Measurements from ENCODE around the gene LPIN3.
"Not testable (repeated sequence)": the region's sequence is repeated elsewhere in the genome, so short reads cannot be mapped to it uniquely, and the experiment has no call there.

The LPIN3 gene

GRCh38 chr20:41340327-41341055 lies at the start of gene LPIN3:
Gene LPIN3 (plus strand): TSS chr20:41340821. CDS start chr20:41345804, 4,983 bp downstream.
- no peak for DNase-seq (ENCODE audit: low read depth in 1 of 2, low spot score in 1 of 2)

GRCh38 chr20:41293269-41294037 lies 47.2 kb upstream of the LPIN3 start:
- no peak for DNase-seq (ENCODE audit: low read depth in 1 of 2, low spot score in 1 of 2)

DNA sequence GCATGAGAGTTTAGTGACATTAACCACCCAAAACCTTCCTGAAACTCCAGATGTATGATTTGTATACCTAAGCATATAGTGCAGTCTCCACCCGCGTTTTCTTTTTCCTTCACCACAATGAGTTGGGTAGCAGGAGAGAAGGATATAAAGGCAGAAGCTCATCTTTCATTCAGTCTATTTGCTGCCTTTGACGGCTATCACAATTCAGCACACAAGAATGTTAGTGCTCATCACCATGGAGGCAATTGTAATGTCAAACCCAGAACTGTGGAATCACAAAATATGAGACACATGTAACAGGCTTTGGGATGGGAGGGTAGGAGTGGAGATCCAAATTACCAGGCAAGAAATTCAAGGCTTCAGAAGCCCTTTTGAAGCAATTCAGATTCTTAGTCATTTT lies 40.7 kb upstream of the LPIN3 start:
- DNase-seq (ENCODE audit: low read depth in 1 of 2, low spot score in 1 of 2), result no peak

DNA sequence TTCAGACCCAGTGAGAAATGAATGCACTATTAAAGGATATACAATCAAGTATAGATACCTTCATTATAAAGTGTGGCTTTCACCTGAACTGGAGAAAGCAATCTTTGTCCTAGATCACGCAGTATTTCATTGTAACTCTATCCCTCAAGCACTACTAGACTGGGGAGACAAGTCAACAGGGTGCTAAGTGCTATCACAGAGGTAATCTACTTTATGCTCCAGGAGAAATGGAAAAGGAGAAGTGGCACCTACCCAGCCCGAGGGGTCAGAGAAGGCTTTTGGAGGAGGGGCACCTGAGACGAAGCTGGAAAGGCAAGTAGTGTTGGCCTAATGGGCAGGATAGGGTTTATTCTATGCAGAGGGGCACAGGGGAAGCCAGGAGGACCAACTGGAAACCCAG lies 40.2 kb upstream of the LPIN3 start:
- DNase-seq (ENCODE audit: low read depth in 1 of 2, low spot score in 1 of 2), result no peak

DNA sequence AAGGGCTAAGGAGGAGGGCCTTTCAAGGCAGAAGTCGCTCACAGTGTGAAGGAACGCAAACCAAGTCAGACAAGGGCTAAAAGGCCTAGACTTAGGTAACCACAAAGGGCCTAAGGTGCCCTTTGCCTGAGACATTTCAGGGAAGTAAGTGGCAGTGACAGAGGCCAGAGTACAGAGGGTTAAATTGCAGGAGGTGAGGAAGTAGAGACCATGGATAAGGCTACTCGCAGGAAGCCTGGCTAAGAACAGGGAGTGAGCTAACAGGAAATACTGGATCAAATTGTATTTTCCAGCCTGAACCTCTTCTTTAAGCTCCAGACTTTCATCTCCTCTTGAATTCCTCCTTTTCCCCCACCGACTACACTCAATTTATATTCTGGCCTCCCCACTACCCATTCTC lies 39.7 kb upstream of the LPIN3 start:
- no peak for DNase-seq (ENCODE audit: low read depth in 1 of 2, low spot score in 1 of 2)

DNA sequence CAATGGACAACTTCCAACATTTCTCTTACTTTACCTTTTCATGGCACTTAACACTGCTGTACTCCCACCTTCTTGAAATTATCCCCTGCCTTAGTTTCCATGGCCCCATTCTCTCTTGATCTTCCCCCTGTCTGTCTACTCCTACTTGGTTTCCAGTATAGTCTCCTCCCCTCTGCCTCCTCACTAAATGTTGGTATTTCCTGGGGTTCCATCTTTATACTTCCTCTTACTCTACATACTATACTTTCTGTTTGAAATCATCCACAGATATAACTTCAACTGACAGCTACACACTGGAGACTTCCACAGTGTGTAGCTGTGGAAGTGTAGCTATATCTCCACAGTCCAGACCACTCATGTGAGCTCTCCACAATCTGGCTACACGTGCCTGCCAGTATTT lies 36.6 kb upstream of the LPIN3 start:
- no peak for DNase-seq (ENCODE audit: low read depth in 1 of 2, low spot score in 1 of 2)

DNA sequence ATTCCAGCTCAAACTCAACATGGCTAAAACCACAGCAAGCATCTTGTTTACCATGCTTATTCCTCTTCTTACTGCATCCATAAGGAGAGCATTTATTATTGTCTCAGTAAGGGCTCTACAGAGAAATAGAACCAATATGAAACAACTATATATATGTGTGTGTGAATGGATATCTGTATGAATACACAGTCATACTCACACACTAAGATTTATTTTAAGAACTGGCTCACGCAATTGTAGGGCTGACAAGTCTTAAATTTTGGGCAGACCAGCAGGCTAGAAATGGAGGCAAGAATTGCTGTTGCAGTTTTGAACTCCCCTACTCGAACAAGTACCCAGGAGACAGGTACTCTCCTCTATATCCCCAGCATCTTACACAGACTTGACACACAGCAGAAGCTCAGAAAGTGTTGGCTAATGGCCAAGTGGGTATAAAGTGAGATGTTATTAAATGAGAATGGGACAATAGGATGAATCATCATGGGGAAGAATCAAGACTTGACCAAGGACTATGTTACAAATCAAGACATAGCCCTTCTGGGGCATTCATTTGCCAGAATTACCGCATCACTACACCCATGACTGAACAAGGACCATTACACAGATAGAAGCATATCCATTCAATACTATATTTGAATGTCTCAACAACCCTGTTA lies 36.1 kb upstream of the LPIN3 start:
- no peak for DNase-seq (ENCODE audit: low read depth in 1 of 2, low spot score in 1 of 2)

- no peak for DNase-seq (ENCODE audit: low read depth in 1 of 2, low spot score in 1 of 2)
Measured at GRCh38 chr20:41306061-41306727, 34.4 kb upstream of the LPIN3 start.

DNA sequence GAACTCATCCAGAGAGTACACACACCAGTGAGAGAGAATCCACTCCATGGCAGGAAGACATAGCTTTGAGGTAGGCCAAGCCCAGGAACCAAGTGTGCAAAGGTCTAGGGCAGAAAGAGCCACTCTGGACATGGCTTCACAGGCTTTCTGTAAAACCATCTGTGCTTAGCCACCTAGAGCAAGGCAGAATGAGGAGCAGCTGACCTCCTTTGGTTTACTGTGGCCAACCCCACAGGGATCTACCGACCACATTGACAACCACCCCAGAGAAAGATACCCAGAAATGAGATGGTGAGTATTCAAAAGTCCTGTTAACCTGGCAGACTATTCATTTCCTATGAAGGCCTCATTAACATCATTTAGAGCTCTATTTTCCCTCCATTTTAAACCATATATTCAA lies 33.6 kb upstream of the LPIN3 start:
- no peak for DNase-seq (ENCODE audit: low read depth in 1 of 2, low spot score in 1 of 2)

- DNase-seq (ENCODE audit: low read depth in 1 of 2, low spot score in 1 of 2), result no peak
Measured at GRCh38 chr20:41308290-41308711, 32.3 kb upstream of the LPIN3 start.

DNA sequence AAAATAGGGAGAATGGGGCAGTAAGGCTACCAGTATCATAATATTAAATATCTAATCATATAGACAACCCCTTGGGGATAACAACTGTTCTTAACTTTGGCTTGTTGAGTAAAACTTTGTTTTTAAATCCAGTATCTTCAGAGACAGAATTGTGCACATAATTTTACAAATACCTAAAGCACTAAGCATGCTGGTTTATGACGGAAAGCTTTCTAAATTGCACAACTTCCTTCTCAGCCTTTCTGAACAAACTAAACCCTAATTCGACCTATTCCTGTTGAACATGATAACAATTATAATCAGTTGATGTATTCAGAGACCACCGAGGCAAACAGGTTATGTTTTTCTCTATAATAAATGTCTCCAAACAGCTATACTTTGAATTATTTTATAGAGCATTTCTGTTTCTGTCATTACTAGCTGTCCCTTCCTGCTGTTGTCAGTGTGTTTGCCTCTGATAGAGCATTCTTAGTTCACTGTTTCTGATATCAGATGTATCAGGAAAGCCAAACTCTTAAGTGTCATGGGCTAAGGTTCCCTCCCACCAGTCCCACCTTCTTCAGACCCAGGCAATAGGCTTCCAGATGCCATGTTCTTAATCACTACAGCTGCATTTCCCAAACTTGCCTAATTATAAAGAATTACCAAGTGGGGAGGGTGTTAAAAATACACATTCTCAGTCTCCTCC lies 31.8 kb upstream of the LPIN3 start:
- no peak for DNase-seq (ENCODE audit: low read depth in 1 of 2, low spot score in 1 of 2)

GRCh38 chr20:41309817-41310216 lies 30.8 kb upstream of the LPIN3 start:
- DNase-seq (ENCODE audit: low read depth in 1 of 2, low spot score in 1 of 2), result no peak

DNA sequence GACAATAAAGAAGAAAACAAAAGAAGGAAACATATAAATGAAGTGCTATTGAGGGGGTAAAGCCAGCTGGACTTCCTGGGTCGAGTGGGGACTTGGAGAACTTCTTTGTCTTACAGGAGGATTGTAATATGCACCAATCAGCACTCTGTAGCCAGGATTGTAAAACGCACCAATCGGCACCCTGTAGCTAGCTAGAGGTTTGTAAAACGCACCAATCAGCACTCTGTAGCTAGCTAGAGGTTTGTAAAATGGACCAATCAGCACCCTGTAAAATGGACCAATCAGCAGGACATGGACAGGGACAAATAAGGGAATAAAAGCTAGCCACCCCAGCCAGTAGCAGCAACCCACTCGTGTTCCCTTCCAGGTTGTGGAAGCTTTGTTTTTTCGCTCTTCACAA lies 28.6 kb upstream of the LPIN3 start:
- DNase-seq (ENCODE audit: low read depth in 1 of 2, low spot score in 1 of 2), result not testable (repeated sequence)

- no peak for DNase-seq (ENCODE audit: low read depth in 1 of 2, low spot score in 1 of 2)
Measured at GRCh38 chr20:41314386-41314785, 26.2 kb upstream of the LPIN3 start.

- no peak for DNase-seq (ENCODE audit: low read depth in 1 of 2, low spot score in 1 of 2)
Measured at GRCh38 chr20:41316051-41316450, 24.6 kb upstream of the LPIN3 start.

GRCh38 chr20:41316602-41317545 lies 23.7 kb upstream of the LPIN3 start:
- DNase-seq (ENCODE audit: low read depth in 1 of 2, low spot score in 1 of 2), result peak; percentile 59 to 62

DNA sequence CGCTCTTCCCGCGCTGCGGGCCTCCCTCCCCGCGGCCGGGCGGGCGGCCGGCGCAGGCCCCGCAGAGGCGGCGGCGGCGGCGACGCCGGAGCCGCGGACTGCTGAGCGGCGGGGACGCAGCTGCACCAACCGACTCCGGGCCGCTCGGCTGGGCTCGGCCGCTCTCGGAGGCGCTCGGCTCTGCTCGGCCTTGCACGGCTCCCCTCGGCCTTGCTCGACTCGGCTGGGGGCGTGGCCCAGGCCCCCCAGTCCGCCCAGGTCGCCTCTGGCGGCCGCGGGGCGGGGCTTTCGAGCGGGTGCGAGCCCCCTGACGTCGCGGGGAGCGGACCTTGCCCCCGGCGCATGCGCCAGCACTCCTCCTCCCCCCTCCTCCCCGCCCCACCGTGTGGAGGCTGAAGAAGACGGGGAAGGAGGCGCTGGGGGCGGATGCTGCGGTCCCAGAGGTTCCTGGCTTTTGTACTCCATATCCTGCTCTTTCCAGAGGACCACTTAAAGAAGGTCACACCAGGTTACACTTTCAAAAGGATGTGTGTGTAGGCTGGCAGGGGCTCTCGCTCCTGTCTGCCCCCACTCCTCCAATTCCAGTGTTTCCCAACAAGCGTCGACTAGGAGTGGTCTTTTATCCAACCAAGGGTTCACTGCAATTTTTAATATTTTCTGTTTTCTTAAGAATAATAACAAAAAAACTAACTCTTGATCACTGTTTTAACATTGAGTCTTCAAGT lies 22.9 kb upstream of the LPIN3 start, which contains the start of gene ZHX3:
Gene ZHX3, minus strand, starts transcription at position 186 of the 725 bp plus-strand sequence. CDS start 112,815 bp downstream, outside the sequence.
- peak; percentile 84 to 92 for DNase-seq (ENCODE audit: low read depth in 1 of 2, low spot score in 1 of 2)

- no peak for DNase-seq (ENCODE audit: low read depth in 1 of 2, low spot score in 1 of 2)
Measured at GRCh38 chr20:41318271-41318649, 22.4 kb upstream of the LPIN3 start.

DNA sequence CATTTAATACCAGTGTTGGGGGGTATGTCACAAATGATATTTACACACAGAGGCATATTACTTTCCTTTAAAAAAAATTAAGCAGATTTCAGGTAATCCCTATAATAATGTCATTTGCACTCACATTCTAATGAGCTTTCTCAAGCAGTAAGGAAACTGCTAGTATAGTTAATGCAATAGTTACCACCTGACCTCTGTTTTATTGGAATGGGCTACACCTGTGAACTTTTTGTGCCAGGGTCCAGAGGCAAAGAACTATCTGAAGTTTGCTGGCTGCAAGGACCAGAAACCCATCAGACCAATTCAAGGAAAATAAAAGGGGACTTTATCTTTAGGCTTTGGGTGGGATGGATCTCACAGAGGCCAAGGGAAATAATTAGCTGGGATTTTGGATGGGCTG lies 20.2 kb upstream of the LPIN3 start:
- no peak for DNase-seq (ENCODE audit: low read depth in 1 of 2, low spot score in 1 of 2)

All from activated CD4-positive, alpha-beta T cell treated with anti-CD3 and anti-CD28 coated beads, Interleukin-2, amount 50 U/mL, for 24 hours (primary cell).